ENCODE measurements around the gene TRA2A.
"Not testable (repeated sequence)": the region's sequence is repeated elsewhere in the genome, so short reads cannot be mapped to it uniquely, and the experiment has no call there.

TRA2A gene

DNA sequence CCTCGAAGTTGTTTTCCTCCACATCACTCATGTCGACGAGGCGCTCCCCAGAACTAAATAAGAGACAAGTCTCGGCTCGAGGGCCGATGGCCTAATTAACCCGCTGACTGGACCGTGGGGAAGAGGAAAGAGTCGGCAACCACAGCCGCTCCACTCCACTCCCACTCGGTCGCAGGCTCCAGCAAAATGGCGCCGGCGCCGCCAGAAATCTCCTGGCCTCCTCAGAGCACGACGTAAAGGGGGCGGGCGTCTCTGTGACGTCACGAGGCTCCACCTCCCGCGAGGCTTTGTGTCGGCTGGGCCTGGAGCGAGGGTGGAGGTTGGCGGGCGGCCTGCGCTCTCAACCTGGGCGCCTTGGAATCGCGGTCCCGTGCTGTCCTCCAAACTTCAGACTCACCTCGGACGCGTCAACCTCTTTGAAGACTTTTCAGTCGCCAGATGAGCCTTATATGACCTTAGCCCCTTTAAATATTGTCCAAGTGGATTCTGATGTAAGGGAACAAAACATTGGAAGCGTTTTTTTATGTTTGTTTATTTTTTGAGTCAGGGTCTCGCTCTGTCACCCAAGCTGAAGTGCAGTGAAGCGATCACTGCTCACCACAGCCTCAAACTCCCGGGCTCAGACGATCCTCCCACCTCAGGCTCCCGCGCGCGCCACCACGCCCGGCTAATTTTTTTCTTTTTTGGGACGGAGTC, at the start of gene TRA2A:
TSS of gene TRA2A (minus strand) at position 188 of the 696 bp plus-strand sequence. CDS start at position 31, 157 bp downstream.
- DNase-seq: peak; percentile 94

DNA sequence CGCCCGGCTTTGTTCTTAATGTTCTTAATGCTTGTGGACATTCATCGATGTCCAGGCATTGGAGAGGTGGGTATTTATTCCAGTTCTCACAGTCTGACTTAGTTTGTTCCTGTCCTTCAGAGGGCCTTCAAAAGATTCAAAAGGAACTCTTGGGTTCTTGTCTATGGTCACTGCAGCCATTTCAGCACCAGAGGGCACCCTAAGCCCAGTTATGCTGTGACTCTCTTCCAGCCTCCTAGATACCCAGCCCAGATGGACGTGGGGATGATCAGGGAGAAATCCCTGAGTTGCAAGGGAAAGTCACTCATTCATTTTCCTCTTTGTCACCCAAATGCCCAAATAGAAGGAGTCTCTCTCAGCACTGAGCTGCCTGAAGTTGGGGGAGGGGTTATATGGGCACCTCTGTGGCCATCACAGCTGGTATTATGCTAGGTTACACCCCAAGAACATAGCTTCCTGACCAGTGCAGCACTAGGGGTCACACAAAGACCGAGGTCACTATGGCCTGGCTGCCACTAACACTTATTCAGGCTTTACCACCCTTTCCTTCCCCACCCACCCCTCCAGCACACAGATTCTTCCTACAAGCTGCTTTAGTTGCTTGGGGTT, 38.9 kb upstream of the TRA2A start:
- peak; percentile 35 for DNase-seq

DNA sequence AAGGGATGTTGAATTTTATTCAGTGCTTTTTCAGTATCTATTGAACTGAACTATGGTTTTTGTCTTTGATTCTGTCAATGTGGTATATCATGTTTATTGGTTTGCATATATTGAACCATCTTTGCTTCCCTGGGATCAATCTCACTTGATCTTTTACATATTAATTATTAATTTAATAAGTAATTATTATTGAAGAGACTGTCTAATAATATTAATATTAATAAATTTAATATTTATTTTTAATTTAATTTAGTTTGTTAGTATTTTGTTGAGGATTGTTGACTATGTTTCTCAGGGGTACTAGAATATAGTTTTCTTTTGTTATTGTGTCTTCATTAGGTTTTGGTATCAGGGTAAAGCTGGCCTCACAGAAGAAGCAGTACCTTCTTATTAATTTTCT, 26.5 kb upstream of the TRA2A start:
- DNase-seq: no peak

DNA sequence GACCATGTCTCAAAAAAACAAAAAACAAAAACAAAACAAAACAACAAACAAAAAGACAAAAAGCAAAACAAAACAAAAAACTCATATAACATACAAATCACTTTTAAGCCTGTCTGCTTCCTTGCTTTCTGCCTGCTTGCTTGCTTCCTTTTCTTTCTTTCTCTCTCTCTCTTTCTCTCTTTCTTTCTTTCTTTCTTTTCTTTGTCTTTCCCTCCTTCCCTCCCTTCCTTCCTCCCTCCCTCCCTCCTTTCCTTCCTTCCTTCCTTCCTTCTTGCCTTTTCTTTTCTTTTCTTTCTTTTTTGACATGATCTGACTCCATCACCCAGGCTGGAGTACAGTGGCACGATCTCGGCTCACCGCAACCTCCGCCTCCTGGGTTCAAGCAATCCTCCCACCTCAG, 15.9 kb upstream of the TRA2A start:
- DNase-seq: no peak

DNA sequence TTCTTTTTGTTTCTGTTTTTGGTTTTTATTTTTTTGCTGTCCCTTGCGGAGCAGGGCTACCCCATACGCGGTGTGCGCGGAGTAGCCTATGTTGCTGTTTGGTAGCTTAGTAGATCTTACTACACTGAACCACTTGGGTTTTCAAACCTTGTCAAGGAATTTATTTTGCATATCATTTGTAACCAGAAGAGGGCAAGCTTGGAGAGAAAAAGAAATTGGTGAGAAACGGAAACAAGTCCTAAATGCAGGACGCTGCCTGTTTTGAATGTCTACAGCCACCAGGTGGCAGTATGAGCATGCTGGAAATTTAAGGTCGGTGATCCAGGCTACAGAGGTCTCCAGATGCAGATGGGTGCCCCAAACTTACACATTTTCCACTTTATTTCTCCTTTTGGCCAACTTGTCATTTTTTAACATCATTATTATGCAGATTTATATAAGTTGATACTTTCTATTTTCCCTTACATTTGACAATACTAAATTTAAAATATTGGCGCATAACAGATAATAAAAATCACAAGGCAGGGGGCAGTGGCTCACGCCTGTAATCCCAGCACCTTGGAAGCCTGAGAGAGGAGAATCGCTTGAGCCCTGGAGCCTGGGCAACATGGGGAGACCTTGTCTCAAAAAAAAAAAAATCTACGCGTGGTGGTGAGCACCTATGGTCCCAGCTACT, 15.3 kb upstream of the TRA2A start:
- peak; percentile 83 for DNase-seq

DNA sequence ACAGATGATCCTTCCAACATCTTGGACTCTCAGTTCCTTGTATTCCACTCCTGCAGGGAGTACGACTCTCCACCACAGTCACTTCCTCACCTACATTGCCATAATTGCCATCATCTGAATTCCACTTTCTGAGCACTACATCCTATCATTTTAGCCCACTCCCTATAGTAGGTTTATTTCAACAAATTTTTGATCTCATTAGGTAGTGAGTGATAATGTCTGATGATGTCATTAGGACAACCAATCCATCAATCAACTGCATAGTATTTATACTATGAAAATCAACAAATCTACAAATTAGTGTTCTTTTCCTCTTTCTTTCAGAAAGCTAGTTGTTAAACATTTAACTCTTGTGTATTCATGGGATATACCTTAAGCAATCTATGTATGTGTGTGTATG, 13.7 kb upstream of the TRA2A start:
- no peak for DNase-seq

DNA sequence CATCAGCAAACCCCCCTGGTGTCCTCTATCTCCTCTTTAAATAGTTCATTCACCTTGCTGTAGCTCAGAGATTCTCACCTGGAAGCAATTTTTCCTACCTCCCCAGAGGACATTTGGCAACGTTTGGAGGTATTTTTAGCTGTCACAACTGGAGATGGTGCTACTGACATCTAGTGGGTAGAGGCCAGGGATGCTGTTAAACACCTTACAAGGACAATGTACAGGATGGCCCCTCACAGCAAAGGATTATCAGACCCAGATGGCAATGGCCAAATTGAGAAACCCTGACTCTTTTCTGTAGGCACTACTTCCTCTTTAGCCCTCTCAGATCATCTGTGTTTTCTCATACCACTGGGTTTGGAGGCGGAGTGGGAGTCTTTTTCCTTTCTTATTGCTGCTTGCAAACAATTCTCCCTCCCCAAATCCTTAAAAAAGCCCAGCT, 13.2 kb upstream of the TRA2A start:
- no peak for DNase-seq

DNA sequence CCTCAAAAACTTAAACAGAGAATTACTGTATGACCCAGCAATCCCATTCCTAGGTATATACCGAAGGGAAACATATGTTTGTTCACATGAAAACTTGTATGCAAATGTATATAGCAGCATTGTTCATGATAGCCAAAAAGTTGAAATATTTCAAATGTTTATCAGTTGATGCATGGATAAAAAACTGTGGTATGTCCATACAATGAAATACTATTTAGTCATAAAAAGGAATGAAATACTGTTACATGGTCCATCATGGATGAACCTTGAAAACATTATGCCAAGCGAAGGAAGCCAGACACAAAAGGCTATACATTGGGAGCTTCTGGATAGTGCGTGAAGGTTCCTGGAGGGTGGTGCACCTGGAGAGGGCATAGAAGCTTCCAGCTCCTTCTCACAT, 11.0 kb upstream of the TRA2A start:
- DNase-seq: no peak

DNA sequence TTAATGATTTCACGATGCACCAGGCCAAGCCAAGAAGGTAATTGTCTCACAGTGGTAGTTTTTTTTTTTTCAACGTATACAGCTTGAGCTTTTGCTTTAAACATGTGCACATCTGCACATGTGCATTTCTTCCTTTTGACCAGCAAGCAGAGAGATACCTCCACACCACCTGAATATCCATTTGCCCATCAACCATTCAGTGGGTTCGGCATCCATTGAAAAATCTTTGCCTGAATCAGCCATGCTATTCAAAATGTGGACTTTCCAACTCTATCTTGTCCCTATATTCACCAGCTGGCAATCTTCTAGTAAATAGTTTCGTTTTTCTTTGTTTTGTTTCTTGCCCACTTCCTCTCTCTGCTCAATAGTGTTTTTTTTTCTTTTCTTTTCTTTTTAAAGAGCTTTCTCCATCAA, 7.7 kb upstream of the TRA2A start:
- no peak for DNase-seq

DNA sequence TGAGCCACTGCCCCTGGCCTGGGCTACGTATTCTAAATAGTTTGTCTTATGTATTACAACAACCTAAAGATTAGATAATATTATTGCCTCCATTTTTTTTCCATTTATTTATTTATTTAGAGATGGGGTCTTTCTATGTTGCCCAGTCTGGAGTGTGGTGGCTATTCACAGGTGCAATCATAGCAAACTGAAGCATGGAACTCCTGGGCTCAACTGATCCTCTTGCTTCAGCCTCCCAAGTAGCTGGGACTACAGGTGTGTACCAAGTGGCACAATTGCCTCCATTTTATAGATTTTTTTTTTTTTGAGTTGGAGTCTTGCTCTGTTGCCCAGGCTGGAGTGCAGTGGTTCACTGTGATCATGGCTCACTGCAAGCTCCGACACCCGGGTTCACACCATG, 6.5 kb upstream of the TRA2A start:
- DNase-seq: no peak

DNA sequence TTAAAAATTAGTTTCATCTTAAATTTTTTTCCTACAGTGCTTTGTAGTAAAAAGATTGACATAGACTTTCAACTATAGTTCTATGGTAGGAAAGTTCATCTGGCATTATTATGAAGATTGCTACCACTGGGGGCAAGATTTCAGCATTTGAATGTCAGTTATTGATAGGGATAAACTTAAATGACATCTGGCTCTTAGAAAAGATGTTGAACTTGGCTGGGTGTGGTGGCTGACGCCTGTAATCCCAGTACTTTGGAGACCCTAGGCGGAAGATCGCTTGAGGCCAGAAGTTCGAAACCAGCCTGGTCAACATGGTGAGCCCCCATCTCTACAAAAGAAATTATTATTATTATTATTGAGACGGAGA, 1.4 kb upstream of the TRA2A start:
- no peak for DNase-seq

DNA sequence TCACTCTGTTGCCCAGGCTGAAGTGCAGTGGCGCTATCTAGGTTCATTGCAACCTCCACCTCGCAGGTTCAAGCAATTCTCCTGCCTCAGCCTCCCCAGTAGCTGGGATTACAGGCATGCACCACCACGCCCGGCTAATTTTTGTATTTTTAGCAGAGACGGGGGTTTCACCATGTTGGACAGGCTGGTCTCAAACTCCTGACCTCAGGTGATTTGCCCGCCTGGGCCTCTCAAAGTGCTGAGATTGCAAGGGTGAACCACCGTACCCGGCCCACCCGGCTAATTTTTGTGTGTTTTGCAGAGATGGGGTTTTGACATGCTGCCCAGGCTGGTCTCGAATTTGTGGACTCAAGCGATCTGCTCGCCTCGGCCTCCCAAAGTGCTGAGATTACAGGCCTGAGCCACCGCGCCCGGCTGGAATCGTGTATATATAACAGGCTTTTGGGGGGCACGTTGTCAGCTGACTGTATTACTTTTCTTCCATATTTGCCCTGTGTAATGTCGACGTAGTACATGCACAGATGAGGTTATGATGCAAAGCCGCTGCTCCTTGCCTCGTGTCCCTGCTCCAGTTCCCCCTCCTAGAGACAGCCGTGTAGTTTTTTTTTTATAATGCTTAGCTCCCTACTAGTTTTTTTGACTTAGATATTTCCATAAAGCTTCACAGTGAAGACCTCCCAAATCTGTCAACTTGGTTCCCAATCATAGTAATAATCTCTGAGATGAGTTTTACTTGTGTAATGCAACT, 883 bp upstream of the TRA2A start:
- DNase-seq: no peak

DNA sequence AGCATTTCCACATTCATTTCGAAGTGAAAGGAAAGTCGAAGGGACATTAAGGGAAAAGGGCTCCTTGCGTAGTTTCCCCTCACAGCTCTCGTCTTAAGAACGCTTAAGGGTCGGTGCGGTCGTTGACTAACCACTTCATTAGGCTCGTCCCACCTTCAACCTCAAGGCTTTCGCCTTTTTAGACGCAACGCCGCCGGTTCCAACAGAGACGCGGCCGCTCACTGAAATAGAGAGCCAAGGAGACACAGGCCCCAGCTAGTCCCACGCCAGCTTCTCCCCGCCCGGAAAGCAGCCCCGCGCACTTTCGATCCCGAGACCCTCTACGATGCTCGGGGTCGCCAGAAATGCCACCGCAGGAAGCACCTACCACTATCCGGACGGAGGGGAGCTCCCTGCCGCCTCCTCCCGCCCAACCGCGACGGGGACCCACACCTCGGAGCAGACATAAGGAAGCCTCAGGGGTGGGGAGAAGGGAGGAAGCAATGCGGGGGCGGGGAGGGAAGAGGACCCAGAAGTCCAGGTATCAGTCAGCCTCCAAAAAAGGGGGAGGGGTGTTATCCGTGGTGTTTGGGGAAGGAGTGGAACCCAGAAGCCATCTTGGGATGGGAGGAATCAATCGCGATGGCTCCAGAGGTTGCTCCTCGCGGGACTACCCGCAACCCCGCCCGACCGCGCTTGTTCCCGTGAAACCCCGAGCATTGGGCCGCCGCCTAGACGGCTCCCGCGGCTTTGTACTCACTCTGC, 559 bp downstream of the TRA2A start:
- peak; percentile 43 for DNase-seq

DNA sequence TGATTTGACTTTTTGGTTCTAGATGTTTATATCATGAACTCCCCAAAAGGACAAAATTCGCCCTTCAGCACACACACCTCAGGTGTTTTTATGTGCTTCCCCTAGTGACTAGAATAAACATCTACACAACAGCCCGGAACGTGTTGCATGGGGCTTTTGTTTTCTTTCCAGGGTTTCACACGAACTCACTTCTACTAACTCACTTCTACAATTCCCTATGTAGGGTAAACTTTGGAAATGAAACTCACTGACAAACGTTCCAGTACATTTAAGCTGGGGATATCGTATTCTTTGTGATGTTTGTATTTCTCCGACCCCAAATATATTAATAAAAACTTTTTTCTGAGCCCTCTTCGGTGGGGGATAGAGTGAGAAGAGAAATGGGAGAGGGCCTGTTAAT, 1.4 kb downstream of the TRA2A start:
- DNase-seq: peak; percentile 57

DNA sequence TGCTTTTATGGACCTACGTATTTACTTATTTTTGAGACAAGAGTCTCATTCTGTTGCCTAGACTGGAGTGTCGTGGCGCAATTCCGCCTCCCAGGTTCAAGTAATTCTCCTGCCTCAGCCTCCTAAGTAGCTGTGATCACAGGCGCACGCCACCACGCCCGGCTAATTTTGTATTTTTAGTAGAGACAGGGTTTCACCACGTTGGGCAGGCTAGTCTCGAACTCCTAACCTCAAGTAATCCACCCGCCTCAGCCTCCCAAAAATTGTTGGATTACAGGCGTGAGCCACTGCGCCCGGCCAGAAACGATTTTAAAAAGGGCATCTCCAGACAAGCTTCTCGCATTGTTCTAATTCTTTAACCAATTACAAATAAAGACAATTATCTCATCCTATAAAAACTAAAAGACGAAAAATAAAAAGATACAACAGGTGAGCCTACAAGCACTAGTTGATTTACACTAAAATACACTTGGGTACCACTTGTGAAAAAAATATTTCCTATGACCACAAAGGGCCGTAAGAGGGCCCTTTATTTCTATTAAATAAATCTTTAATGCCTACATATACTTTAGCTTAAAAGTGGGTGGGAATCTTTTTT, 2.4 kb downstream of the TRA2A start:
- no peak for DNase-seq

DNA sequence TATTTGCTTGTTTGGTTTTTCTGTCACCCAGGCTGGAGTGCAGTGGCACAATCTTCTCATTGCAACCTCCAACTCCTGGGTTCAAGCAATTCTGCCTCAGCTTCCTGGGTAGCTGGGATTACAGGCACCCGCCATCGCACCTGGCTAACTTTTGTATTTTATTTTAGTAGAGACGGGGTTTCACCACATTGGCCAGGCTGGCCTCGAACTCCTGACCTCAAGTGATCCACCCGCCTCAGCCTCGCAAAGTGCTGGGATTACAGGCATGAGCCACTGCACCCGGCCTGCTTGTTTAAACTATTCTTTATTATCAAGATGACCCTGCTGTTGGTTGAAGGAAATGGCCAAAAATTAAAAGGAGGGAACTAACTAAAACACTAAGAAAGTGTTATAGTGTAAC, 6.2 kb downstream of the TRA2A start:
- DNase-seq: not testable (repeated sequence)

DNA sequence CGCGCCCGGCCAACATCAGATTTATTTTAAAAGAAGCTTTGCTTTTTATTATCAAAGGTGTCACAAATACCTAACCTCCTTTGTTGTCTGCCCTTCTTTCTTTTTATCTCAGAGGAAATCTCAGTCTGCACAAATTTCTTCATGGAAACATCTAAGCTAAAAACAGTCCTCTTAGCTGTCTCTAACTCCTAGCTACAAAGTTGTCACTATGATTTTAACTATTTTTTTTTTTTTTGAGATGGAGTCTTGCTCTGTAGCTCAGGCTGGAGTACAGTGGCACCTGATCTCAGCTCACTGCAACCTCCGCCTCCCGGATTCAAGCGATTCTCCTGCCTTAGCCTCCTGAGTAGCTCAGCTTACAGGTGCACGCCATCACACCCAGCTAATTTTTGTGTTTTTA, 7.3 kb downstream of the TRA2A start:
- DNase-seq: no peak

DNA sequence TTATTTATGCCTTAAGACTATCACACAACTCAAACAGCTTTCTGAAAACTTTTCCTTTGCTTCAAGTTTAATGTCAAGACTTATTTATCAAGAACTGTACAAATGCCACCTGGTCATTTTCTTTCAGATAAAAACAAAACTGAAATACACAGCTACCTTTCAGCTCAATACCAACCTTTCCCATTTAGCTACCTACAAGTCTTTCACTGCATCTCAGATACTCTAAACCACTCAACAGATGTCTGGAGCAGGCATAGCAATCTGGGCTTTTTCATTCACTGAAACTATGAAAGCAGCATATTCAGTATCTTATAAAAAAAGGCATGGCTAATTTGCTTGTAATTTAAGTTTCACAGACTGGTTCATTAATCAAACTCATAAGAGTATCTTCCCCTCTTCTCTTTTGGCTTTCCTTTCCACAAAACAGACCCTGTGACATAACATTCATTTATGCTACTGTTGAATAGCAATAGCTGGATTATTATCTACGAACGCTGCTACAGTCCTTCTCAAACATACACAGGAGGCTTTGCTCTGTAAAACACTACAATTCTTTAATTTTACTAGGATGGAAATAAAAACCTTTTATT, 8.2 kb downstream of the TRA2A start:
- no peak for DNase-seq

DNA sequence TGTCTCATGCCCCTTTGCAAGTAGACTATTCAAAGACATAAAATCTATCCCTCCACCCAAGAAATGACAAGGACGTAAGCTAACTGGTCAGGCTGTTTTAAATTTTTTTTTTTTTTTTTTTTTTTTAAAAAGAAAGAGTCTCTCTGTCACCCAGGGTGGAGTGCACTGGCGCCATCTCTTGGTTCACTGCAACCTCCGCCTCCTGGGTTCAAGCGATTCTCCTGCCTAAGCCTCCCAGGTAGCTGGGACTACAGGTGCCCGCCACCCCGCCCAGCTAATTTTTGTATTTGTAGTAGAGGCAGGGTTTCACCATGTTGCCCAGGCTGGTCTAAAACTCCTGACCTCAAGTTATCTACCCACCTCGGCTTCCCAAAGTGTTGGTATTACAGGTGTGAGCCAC, 11.2 kb downstream of the TRA2A start:
- DNase-seq: no peak

DNA sequence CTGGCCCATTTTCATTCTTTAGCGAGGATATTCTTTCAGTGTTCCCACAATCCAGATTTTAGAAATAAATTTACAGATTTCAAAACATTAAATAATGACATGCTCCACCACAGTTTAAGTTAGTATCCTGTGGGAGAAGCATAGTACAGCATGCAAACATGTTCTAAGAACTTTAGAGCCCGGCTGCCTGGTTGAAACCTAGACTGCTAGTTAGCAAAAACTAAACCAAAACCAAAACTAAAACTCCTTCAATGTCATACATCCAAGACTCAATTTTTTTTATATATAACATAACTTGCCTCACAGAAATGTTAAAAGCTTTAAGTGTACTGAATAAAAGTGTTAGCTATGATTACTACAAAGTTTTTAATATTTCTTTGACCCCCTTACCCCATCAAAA, 17.0 kb downstream of the TRA2A start:
- no peak for DNase-seq

DNA sequence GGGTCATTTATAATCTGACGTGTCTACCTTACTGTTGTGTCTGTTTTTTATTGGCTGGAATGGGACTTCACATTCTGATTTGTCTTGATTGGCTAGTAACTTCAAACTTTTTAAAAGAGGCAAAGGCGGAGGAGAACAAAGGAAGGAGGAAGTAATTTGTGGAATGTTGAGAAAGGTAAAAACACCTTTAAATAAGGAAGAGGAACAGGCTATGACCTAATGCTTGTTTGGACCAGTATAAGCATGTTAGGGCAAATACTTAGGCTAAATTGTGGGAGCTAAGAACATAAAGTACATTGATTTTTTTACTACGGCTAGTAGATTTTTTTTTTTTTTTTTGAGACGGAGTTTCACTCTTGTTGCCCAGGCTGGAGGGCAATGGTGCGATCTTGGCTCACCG, 18.0 kb downstream of the TRA2A start:
- DNase-seq: not testable (repeated sequence)

DNA sequence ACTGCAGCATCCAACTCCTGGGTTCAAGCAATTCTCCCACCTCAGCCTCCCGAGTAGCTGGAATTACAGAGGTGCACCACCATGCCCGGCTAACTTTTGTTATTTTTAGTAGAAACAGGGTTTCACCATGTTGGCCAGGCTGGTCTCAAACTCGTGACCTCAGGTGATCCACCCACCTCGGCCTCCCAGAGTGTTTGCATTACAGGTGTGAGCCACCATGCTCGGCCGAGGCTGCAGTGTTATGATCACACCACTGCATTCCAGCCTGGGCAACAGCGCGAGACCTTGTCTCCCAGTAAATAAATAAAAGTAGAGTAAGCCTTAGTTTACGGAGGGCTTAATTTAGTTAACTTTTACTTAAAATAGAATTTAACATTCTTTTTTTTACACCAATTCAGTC, 37.8 kb downstream of the TRA2A start:
- DNase-seq: no peak
